GM10266 (cell line): Measurements from ENCODE around the gene RCBTB2.

Source experiments
- DNase-seq: peaks from one replicate; pipeline ENCODE4 v3.0.0; 2012; ENCODE audit errors: extremely low spot score
- TF ChIP-seq, protein P1 (sequence below): IDR thresholded peaks from 2 replicates; pipeline ENCODE4 v1.5.1; 2012; ENCODE audit warnings: mild to moderate bottlenecking, low read depth; ENCODE audit not compliant: control insufficient read depth, insufficient read depth; ENCODE audit errors: missing control alignments

The RCBTB2 gene

GRCh38 chr13:48549658-48550057, 16.8 kb upstream of the RCBTB2 start:
- TF ChIP-seq, protein P1, sequence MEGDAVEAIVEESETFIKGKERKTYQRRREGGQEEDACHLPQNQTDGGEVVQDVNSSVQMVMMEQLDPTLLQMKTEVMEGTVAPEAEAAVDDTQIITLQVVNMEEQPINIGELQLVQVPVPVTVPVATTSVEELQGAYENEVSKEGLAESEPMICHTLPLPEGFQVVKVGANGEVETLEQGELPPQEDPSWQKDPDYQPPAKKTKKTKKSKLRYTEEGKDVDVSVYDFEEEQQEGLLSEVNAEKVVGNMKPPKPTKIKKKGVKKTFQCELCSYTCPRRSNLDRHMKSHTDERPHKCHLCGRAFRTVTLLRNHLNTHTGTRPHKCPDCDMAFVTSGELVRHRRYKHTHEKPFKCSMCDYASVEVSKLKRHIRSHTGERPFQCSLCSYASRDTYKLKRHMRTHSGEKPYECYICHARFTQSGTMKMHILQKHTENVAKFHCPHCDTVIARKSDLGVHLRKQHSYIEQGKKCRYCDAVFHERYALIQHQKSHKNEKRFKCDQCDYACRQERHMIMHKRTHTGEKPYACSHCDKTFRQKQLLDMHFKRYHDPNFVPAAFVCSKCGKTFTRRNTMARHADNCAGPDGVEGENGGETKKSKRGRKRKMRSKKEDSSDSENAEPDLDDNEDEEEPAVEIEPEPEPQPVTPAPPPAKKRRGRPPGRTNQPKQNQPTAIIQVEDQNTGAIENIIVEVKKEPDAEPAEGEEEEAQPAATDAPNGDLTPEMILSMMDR = no peak
- DNase-seq = no peak

DNA sequence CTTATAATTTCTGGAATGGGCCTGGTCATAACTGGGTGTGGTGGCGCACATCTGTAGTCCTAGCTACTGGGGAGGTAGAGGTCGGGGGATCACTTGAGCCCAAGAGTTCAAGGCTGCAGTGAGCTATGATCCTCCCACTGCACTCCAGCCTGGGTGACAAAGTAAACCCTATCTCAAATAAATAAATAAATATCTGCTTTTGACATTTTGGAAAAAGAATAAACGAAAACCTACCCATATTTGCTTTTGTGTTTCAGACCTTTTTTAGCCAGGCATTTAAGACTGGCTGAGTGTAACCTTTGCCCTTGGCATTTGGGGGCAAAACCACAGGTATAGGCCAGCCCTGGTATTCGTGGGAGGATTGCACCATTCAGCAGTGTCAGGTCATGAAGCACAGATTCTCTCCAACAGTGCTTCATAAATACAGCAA, 14.8 kb upstream of the RCBTB2 start:
- TF ChIP-seq, protein P1 = no peak
- no peak for DNase-seq

- TF ChIP-seq, protein P1 = no peak
- DNase-seq = no peak
Observed at GRCh38 chr13:48545608-48546007, 12.7 kb upstream of the RCBTB2 start.

DNA sequence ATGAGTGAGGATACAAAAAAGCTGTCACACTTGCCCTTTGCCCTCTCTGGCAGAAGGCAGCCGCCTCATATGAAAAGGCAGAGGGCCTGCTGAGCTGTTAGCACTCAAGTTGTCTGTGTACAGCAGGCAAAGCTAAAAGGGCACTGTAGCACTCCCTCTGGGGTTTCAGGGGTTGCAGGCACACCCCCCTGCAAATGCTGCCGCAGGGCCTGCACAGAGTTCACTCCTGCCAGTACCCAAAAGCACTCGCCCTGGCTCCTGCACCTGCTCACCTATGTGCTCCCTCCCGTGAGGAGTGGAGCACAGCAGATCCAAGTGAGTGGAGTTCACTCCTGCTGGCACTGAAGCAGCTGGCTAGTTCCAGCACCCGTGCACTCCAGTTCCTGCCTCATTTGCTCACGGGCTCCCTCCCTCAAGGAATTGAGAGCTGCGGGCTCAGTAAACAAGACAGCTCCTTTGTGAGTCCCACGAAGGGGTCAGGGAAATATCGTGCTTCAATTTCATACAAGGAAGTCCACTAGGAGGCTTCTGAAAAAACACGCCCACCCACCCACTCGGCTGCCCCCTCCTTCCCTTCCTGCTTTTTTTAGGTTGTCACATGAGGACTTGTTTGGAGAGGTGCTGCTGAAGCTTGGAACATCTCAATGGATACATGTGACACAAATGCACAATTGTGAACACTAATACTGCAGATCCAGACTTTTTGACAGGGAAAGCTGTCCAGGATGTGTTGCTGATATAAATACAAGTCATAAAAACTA, 9.9 kb upstream of the RCBTB2 start:
- TF ChIP-seq, protein P1 = no peak
- DNase-seq = no peak

DNA sequence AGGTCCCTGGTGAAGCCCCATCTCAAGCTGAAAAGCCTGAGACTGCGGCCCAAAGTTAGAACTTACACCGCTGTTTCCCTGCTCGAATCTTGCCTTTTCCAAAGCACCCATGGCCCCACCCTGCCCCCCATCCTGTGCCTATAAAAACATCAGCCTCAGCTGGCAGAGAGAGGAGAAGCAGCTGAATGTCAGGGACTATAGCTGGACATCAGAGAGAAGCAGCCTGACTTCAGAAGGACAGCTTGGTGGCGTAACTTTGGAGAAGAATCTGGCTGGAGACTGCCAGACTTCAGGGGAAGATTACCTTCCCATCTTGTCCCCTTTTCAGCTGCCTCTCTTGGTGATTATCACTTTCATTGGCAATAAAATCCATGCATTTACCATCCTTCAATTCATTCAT, 9.3 kb upstream of the RCBTB2 start:
- DNase-seq = no peak
- TF ChIP-seq, protein P1 = no peak

GRCh38 chr13:48539550-48539949, 6.7 kb upstream of the RCBTB2 start:
- DNase-seq = no peak
- TF ChIP-seq, protein P1 = no peak

GRCh38 chr13:48536621-48537250, 3.9 kb upstream of the RCBTB2 start:
- TF ChIP-seq, protein P1 = no peak
- no peak for DNase-seq
